GM19238 (cell line): ENCODE data around the gene S100A6.
"Not testable (repeated sequence)": the region's sequence is repeated elsewhere in the genome, so short reads cannot be mapped to it uniquely, and the experiment has no call there.

Experiments used
- DNase-seq: peaks from one replicate; pipeline ENCODE4 v3.0.0; 2011; ENCODE audit warnings: low spot score; ENCODE audit not compliant: insufficient read length

Gene S100A6

DNA sequence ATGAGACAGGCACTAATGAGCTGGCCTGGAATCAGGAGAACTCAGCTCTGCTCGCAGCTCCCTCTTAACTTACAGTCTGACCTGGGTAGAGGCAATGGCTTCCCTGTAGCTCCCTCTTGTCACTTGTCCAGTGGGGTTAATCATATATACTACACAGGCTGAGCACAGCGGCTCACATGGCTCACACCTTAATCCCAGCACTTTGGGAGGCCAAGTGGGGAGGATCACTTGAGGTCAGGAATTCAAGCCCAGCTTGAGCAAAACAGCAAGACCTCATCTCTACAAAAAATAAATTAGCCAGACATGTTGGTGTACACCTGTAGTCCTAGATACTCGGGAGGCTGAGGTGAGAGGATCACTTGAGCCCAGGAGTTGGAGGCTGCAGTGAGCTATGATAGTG is 4.2 kb downstream of the S100A6 start:
- DNase-seq, result no peak

GRCh38 chr1:153527683-153528040 is 8.1 kb downstream of the S100A6 start:
- DNase-seq, result no peak

DNA sequence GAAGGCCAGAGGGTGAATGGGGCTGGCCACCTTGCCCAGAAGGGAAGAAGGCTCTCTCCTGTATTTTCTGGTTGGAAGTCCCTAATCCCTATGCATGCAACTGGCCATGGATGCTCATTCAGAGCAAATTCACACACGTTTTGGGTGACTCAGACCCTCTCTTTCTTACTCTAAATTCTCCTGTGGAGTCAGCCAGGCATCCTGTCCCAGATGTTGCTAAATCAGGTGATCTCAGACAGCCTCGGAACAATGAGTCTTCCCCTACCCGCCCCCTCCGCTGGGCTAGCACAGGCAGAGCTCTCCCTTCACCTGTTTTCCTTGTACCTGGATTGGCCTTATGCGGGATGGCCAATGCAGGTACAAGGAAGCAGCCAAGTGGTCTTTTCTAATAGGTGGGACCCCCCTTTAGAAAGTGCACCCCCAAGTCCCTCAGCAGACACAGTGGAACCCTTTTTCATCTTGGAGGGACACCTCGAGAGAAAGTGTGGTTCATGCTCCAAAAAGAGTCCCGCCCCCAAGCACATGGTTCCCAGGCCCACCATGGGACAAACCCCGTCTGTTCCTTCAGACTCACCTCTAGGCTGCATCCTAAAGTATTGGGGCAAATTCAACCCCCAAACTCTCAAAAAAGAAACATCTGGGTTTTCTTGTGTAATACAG is 8.6 kb downstream of the S100A6 start:
- DNase-seq, result no peak

- DNase-seq, result no peak
Observed at GRCh38 chr1:153526132-153526543, 9.7 kb downstream of the S100A6 start.

DNA sequence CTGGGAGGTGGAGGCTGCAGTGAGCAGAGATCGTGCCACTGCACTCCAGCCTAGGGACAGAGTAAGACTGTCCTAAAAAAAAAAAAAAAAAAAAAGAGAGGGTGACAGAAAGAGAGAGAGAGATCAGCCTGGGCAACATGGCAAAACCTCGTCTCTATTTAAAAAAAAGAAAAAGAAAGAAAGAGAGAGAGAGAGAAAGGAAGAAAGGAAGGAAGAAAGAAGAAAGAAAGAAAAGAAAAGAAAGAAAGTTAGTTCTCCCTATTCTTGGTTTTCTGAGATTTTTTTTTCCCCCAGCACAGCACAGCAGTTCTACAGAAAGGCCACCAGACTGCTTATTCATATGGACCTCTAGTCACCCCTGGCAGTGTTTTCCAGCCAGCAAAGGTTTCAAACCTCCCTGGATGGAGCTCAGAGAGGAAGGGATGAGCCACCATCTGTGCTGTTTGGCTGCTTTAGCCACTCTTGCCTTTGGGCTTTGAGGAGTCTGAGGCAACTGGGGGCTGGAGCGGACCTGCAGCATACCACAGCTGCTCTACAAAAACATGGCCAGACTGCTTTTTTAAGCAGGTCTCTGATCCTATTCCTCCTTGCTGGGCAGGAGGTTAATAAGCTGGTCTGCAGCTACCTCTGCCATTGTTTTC is 10.6 kb downstream of the S100A6 start:
- DNase-seq, result no peak

- not testable (repeated sequence) for DNase-seq
Observed at GRCh38 chr1:153522353-153523048, 13.3 kb downstream of the S100A6 start.

DNA sequence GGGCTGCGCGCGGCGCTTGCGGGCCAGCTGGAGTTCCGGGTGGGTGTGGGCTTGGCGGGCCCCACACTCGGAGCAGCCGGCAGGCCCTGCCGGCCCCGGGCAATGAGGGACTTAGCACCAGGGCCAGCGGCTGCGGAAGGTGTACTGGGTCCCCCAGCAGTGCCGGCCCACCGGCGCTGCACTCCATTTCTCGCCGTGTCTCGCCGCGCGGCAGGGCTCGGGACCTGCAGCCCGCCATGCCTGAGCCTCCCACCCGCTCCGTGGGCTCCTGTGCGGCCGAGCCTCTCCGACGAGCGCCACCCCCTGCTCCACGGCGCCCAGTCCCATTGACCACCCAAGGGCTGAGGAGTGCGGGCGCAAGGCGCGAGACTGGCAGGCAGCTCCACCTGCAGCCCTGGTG is 14.0 kb downstream of the S100A6 start:
- not testable (repeated sequence) for DNase-seq

- no peak for DNase-seq
Observed at GRCh38 chr1:153520818-153521476, 14.8 kb downstream of the S100A6 start.

GRCh38 chr1:153520137-153520691 is 15.6 kb downstream of the S100A6 start:
- DNase-seq, result not testable (repeated sequence)

- DNase-seq, result no peak
Observed at GRCh38 chr1:153519242-153519641, 16.5 kb downstream of the S100A6 start.

DNA sequence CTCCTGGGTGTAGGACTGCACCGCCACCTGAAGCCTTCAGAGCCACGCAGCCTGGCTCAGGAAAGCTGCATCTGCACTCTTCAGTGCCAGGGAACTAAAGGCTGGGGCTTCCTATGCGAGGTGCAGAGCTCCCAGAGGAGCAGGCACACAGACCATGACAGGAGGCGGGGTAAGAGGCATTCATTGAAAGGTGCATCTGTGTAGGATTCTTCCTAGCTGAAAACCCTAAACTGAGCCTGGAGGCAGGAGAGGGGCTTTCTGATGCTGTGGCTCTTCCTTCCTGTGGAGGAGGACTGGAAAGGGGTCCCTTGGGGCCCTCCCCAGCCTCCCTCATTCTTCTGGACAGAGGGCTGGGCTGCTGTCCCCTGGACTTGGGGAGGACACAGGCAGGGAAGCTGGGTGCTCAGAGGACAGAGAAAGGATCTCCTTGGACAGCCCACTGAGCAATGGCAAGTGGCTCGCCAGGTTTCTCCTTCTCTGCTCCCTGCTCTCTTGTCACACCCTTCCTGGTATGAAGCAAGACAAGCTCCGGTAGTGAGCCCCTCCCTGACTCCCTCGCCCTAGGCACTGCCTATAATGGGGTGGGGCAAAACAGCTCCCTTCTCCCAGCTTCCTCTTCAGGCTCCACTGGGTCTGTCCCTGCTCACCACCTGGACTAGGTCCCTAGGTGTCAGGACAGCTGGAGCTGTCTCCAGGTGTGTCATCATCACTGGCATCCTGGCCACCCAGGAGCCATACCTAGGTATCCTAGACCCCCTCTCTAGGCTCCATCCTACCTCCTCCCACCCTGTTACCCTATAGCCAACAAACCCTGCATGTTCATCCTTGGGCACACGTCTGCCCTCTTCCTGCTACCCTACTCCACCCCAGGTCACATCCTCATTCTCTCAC is 20.0 kb downstream of the S100A6 start:
- no peak for DNase-seq

- no peak for DNase-seq
Observed at GRCh38 chr1:153513666-153514065, 22.1 kb downstream of the S100A6 start.

GRCh38 chr1:153513023-153513422 is 22.8 kb downstream of the S100A6 start:
- DNase-seq, result no peak

GRCh38 chr1:153510984-153511410 is 24.8 kb downstream of the S100A6 start:
- DNase-seq, result peak; percentile 76

GRCh38 chr1:153509729-153510354 is 25.9 kb downstream of the S100A6 start:
- DNase-seq, result no peak

DNA sequence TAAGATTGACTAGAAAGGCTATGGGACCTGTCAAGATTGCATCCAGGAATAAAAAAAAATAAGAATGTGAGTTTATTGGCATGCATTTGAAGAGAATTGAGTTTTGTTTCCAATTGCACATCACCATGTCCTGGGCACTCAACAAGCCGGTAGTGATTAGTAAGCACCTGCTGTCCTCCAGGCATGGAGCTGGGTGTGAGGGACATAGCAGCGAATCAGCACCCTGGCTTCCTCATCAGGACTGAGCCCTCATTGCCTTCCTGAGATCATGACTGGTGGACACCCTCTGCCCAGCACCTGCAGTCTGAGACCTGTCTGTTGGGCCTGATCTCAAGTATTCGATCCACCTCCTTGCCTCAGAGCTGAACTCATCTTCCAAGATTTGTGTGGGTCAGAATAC is 26.8 kb downstream of the S100A6 start:
- DNase-seq, result no peak

GRCh38 chr1:153507926-153508583 is 27.7 kb downstream of the S100A6 start:
- DNase-seq, result no peak

GRCh38 chr1:153506831-153507413 is 28.9 kb downstream of the S100A6 start:
- no peak for DNase-seq

DNA sequence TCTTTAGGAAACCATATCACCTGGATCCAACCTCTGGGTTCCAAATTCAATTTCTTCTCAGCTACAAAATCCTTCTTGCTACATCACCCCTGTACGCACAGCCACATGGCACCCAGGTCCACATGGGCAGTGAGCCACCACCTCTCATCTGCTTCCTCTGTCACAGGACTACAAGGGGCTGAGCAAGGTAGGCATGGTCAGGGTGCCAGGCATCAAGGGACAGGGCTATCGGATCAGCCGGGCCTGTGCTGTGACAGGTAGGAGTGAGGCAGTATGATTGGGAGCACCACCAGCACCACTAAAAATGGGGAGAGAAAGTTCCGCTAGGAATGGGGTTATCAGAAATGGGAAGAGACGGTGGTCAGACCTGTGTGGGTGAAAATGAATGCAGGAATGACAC is 29.4 kb downstream of the S100A6 start:
- no peak for DNase-seq
